CD14-positive monocyte (primary cell): Measurements from ENCODE around the gene BANP. TPM values are rescaled to one million over a fixed set of nuclear protein-coding genes. Genes with fewer than 3 reads are reported as not detected.
A peak's percentile ranks its signal among the peaks of the same experiment; 100 is the strongest.

Experiments used
- DNase-seq, 3 donors: peaks; one replicate each; pipeline ENCODE4 v3.0.0-alpha.2; 2011 to 2022
- H2AFZ ChIP-seq: 2 replicates; pipeline ENCODE4 v1.6.0; 2012; ENCODE audit warnings: mild to moderate bottlenecking, low read depth, low read length, inconsistent platforms; ENCODE audit not compliant: insufficient read depth, poor library complexity, severe bottlenecking
- H3K27ac ChIP-seq, 2 donors: 1 replicate in 1 of 2; 2 replicates in 1 of 2; pipeline ENCODE4 v1.5.1; 2012 to 2013; ENCODE audit warnings: low read length in 2 of 2, control low read depth in 1 of 2, inconsistent platforms in 1 of 2, low read depth in 1 of 2, mild to moderate bottlenecking in 1 of 2
- H3K27me3 ChIP-seq, 2 donors: one replicate each; pipeline versions ENCODE4 v1.6.0 to v1.6.1; 2011 to 2013; ENCODE audit warnings: low read length in 2 of 2; ENCODE audit not compliant: control insufficient read depth in 2 of 2, insufficient read depth in 2 of 2
- H3K36me3 ChIP-seq, 2 donors: replicated peaks in 1 of 2; 1 replicate in 1 of 2; 2 replicates in 1 of 2; pipeline versions ENCODE4 v1.5.1 to v1.6.1; 2012 to 2013; ENCODE audit warnings: low read length in 2 of 2, control low read depth in 1 of 2, inconsistent platforms in 1 of 2, mild to moderate bottlenecking in 1 of 2; ENCODE audit not compliant: insufficient read depth in 2 of 2, control insufficient read depth in 1 of 2
- H3K4me1 ChIP-seq, 2 donors: 1 replicate in 1 of 2; 2 replicates in 1 of 2; pipeline versions ENCODE4 v1.5.1 to v1.6.1; 2012 to 2013; ENCODE audit warnings: low read length in 2 of 2, control low read depth in 1 of 2, inconsistent platforms in 1 of 2, mild to moderate bottlenecking in 1 of 2, moderate library complexity in 1 of 2; ENCODE audit not compliant: insufficient read depth in 2 of 2, control insufficient read depth in 1 of 2
- H3K4me2 ChIP-seq: replicated peaks from 2 replicates; pipeline ENCODE3; 2012; ENCODE audit warnings: low read length, moderate library complexity, mild to moderate bottlenecking; ENCODE audit not compliant: poor library complexity, severe bottlenecking; ENCODE audit errors: extremely low read depth
- H3K4me3 ChIP-seq, 3 experiments: fragments of 200-600 bp in 1 of 3; sonication (generic) in 1 of 3; replicated peaks in 1 of 3; 1 replicate in 2 of 3; 2 replicates in 1 of 3; pipeline ENCODE4 v1.5.1; 2011 to 2013; ENCODE audit warnings: low read length in 3 of 3, mild to moderate bottlenecking in 3 of 3, control low read depth in 2 of 3, low read depth in 2 of 3, inconsistent platforms in 1 of 3, moderate library complexity in 1 of 3
- H3K79me2 ChIP-seq: 2 replicates; pipeline ENCODE4 v1.6.0; 2012; ENCODE audit warnings: mild to moderate bottlenecking, control low read depth, inconsistent platforms, low read length, moderate library complexity; ENCODE audit not compliant: insufficient read depth
- H3K9ac ChIP-seq: 2 replicates; pipeline ENCODE4 v1.6.0; 2017; ENCODE audit warnings: low read length, mild to moderate bottlenecking; ENCODE audit not compliant: insufficient read depth, poor library complexity, severe bottlenecking
- H3K9me3 ChIP-seq, 2 donors: replicated peaks in 1 of 2; 1 replicate in 1 of 2; 2 replicates in 1 of 2; pipeline versions ENCODE4 v1.5.1 to v1.6.1; 2012 to 2013; ENCODE audit warnings: low read length in 2 of 2, control low read depth in 1 of 2; ENCODE audit not compliant: control insufficient read depth in 1 of 2, insufficient read depth in 1 of 2
- H4K20me1 ChIP-seq: 2 replicates; pipeline ENCODE4 v1.6.0; 2012; ENCODE audit warnings: mild to moderate bottlenecking, low read length, control low read depth, moderate library complexity; ENCODE audit not compliant: insufficient read depth
- H3K27ac Mint-ChIP-seq, 7 donors: one replicate each; pipeline ENCODE4 v1.8.0; 2020; ENCODE audit warnings: mild to moderate bottlenecking in 7 of 7, mixed read lengths in 7 of 7, moderate library complexity in 6 of 7, inconsistent platforms in 2 of 7
- H3K27me3 Mint-ChIP-seq, 3 donors: one replicate each; pipeline ENCODE4 v1.8.0; 2021 to 2022; ENCODE audit warnings: low read depth in 3 of 3, mild to moderate bottlenecking in 3 of 3, mixed read lengths in 3 of 3, moderate library complexity in 3 of 3, inconsistent platforms in 1 of 3
- H3K36me3 Mint-ChIP-seq, 2 donors: one replicate each; pipeline ENCODE4 v1.8.0; 2020; ENCODE audit warnings: mixed read lengths in 2 of 2, inconsistent platforms in 1 of 2, mild to moderate bottlenecking in 1 of 2
- H3K4me1 Mint-ChIP-seq: one replicate; pipeline ENCODE4 v1.8.0; 2020; ENCODE audit warnings: mild to moderate bottlenecking, mixed read lengths
- H3K4me3 Mint-ChIP-seq, 2 donors: one replicate each; pipeline ENCODE4 v1.8.0; 2020; ENCODE audit warnings: mild to moderate bottlenecking in 2 of 2, mixed read lengths in 2 of 2, moderate library complexity in 1 of 2
- H3K9me3 Mint-ChIP-seq, 7 donors: one replicate each; pipeline ENCODE4 v1.8.0; 2020 to 2022; ENCODE audit warnings: mixed read lengths in 7 of 7, mild to moderate bottlenecking in 6 of 7, moderate library complexity in 6 of 7, inconsistent platforms in 2 of 7
- CTCF ChIP-seq: fragments of 200-600 bp; IDR thresholded peaks from one replicate; pipeline ENCODE4 v1.8.0; 2022; ENCODE audit warnings: antibody characterized with exemption, mild to moderate bottlenecking
- WGBS: methylation state at CpG from one replicate; pipeline ENCODE4 v1.1.5; 2013; ENCODE audit warnings: missing lambda C conversion rate; ENCODE audit not compliant: insufficient coverage; 5-methylcytosine and 5-hydroxymethylcytosine counted together
- intact Hi-C, 2 donors: fragments of 100-400 bp; cut with micrococcal nuclease; formaldehyde crosslinking; loops; one replicate each; pipeline versions ENCODE4 v1.15.0 to v1.15.1; 2023
- polyA plus RNA-seq, 3 donors: library from polyadenylated mRNA; depleted of rRNA in 1 of 3; unstranded in 2 of 3; stranded (reverse) in 1 of 3; fragments of 300-500 nt in 2 of 3; fragments of >200 nt in 1 of 3; fragmentation: Illumina TruSeq in 2 of 3; gene quantifications; 1 replicate in 2 of 3; 2 replicates in 1 of 3; pipeline ENCODE4 v1.2.3, GENCODE V29; 2012 to 2021

Gene BANP
- polyA plus RNA-seq, 3 donors: 10.1 to 40.9 (median 11.7) TPM

- peaks cover 0 to 1% (median 0%) of the 10 kb centered on the region in 3 donors for H3K27me3 Mint-ChIP-seq
- Histone ChIP-seq H3K27ac (no peak overlapping the region), H3K79me2 (no peaks in the 10 kb centered on the region)
Observed at GRCh38 chr16:88064889-88065746, 113.9 kb downstream of the BANP start.

DNA sequence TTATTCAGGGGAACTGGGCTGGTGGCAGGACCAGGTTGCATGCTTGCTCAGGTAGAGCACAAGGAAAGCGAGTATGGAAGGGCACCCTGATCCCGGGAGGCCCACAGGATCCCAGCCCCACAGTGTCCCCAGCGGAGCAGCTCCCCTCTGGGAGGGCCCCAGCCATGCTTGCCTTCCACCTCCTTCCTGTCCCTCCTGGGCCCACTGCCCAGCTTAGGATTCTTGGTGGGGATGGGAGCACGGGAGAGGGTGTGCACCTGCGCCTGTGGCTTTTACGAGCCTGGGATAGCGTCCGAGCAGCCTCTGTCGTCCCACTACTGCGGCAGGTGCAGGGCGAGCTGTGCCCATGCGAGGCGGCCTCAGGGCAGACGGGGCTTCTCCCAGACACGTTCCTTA, 114.5 kb downstream of the BANP start:
- Histone ChIP-seq H3K9ac (no peak overlapping the region), H3K36me3 (peaks cover 40 to 95% of the 10 kb centered on the region in 2 donors), H3K9me3 (no peaks in the 10 kb centered on the region), H3K4me3 (no peak overlapping the region), H4K20me1 (peaks cover 16% of the 10 kb centered on the region), H3K4me2 (no peak overlapping the region), H2AFZ (no peak overlapping the region), H3K4me1 (no peaks in the 10 kb centered on the region), H3K79me2 (no peaks in the 10 kb centered on the region), H3K27me3 (no peaks in the 10 kb centered on the region), H3K27ac (no peak overlapping the region)
- H3K27me3 Mint-ChIP-seq: peaks cover 0 to 1% (median 1%) of the 10 kb centered on the region in 3 donors
- H3K36me3 Mint-ChIP-seq: peaks cover 61 to 85% of the 10 kb centered on the region in 2 donors
- WGBS: 98% methylated on average over 15 of the region's 15 CpGs
- no peaks in the 10 kb centered on the region for H3K9me3 Mint-ChIP-seq
- H3K4me1 Mint-ChIP-seq: no peaks in the 10 kb centered on the region
- TF ChIP-seq CTCF: no peak
- intact Hi-C loops: no loop called here
- no peak for DNase-seq
- H3K4me3 Mint-ChIP-seq: no peak overlapping the region
- peak overlapping the region in 2 of 7 donors; percentile 63 to 84 for H3K27ac Mint-ChIP-seq

More at GRCh38 chr16:88064889-88065746, 113.9 kb downstream of the BANP start:
- Histone ChIP-seq H2AFZ (no peak overlapping the region), H3K27me3 (no peaks in the 10 kb centered on the region), H3K9ac (no peak overlapping the region), H3K4me1 (no peaks in the 10 kb centered on the region), H4K20me1 (peaks cover 16% of the 10 kb centered on the region), H3K4me2 (no peak overlapping the region), H3K4me3 (no peak overlapping the region), H3K36me3 (peaks cover 39 to 94% of the 10 kb centered on the region in 2 donors), H3K9me3 (no peaks in the 10 kb centered on the region)
- Mint-ChIP-seq H3K36me3 (peaks cover 62 to 85% of the 10 kb centered on the region in 2 donors), H3K4me3 (no peak overlapping the region), H3K4me1 (no peaks in the 10 kb centered on the region), H3K27ac (peak overlapping the region in 3 of 7 donors; percentile 57 to 84 (median 63)), H3K9me3 (no peaks in the 10 kb centered on the region)
- no peak for DNase-seq
- TF ChIP-seq CTCF: no peak
- 97% methylated on average over 14 of the region's 19 CpGs for WGBS
- intact Hi-C loops: no loop called here
